ENCODE measurements around the gene HGF. TPM values are rescaled to one million over a fixed set of nuclear protein-coding genes. Genes with fewer than 3 reads are reported as not detected.
A peak's percentile ranks its signal among the peaks of the same experiment; 100 is the strongest.

HGF gene
- total RNA-seq, 1 experiment from 2014 or later, result 0.15 TPM

DNA sequence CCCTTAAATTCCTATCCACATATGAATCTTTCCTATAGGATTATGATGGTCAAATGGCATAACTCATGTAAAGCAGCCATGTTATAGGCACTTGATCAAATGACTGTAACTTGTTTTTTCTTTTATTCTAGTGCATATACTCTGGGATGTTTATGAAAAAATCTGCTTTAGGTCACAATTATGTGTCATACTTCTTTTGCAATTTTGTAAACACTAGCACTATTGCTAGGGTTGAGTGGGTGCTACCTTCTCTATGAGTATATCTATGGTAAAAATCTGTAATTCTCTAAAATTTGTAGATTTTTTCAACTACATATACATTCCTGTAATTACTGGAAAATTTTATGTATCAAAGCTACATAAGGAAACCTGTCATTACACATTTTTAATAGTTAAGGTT is 50.0 kb downstream of the HGF start:
- no peak overlapping the region for H3K4me2 ChIP-seq (ENCODE audit: low read length)
- no peaks in the 10 kb centered on the region for H4K20me1 ChIP-seq (ENCODE audit: low read length)
- no peaks in the 10 kb centered on the region for H3F3A ChIP-seq (ENCODE audit: low read length, unreplicated experiment)
- POLR2A ChIA-PET (ENCODE audit: unreplicated experiment), result no interaction called here
- no peaks in the 10 kb centered on the region for H3K27me3 ChIP-seq (ENCODE audit: low read length)
- H3K27ac ChIP-seq (ENCODE audit: low read length), result no peak overlapping the region
- no peaks in the 10 kb centered on the region for H3K9me3 ChIP-seq (ENCODE audit: low read length)
- TF ChIP-seq EZH2 (IDR thresholded peaks at IDR 0.05; ENCODE audit: low read length, unreplicated experiment) (no peak), EZH2phosphoT487 (IDR thresholded peaks at IDR 0.05; ENCODE audit: borderline replicate concordance, low read length) (no peak)
- TF ChIP-seq, protein P1, sequence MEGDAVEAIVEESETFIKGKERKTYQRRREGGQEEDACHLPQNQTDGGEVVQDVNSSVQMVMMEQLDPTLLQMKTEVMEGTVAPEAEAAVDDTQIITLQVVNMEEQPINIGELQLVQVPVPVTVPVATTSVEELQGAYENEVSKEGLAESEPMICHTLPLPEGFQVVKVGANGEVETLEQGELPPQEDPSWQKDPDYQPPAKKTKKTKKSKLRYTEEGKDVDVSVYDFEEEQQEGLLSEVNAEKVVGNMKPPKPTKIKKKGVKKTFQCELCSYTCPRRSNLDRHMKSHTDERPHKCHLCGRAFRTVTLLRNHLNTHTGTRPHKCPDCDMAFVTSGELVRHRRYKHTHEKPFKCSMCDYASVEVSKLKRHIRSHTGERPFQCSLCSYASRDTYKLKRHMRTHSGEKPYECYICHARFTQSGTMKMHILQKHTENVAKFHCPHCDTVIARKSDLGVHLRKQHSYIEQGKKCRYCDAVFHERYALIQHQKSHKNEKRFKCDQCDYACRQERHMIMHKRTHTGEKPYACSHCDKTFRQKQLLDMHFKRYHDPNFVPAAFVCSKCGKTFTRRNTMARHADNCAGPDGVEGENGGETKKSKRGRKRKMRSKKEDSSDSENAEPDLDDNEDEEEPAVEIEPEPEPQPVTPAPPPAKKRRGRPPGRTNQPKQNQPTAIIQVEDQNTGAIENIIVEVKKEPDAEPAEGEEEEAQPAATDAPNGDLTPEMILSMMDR (conservative IDR thresholded peaks at IDR 0.05; ENCODE audit: low read depth, low read length), result no peak
- no peak overlapping the region for H2AFZ ChIP-seq (ENCODE audit: low read length)
- peaks cover 23% of the 10 kb centered on the region for H3K4me1 ChIP-seq (ENCODE audit: insufficient read depth, low read length)
- no peak for DNase-seq
- intact Hi-C loops (cut with micrococcal nuclease), result loop anchor here (5.0 kb wide), 1 partner anchor 238 kb away; no protein-coding TSS in a partner anchor
- CTCF ChIA-PET, result no interaction called here
- no peaks in the 10 kb centered on the region for H3K79me2 ChIP-seq (ENCODE audit: low read length)
- H3K4me3 ChIP-seq (ENCODE audit: low read length), result no peak overlapping the region
- no peak for ATAC-seq
- no peaks in the 10 kb centered on the region for H3K9me2 ChIP-seq (replicated peaks; ENCODE audit: low read length)
- no TSS peak for BruUV-seq (replicated peaks)
- H3K36me3 ChIP-seq (ENCODE audit: low read depth, low read length), result no peaks in the 10 kb centered on the region
- H3K9ac ChIP-seq (ENCODE audit: low read length), result no peak overlapping the region

DNA sequence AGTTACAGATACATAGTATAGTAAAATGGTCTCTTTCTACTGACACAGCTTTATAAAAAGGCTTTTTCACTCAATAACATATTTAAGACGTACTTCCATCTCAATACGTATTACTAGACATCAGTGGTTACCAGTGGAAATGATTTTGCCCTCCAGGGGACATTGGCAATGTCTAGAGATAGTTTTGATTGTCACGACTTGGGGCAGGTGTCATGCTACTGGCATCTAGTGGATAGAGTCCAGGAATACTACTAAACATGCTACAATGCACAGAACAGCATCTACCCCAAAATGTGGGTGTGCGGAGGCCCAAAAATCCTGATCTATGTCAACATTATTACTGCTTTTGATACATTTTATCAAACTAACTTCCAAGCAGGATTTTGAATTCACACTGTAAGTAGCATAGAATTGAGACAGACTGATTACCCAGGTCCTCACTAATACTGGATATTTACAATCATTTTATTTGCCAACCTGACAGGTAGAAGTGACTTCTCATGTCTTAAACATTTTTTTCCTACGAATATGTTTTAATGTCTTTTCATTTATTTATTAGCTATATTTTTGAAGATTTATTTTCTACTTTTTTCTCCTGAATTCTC is 53.8 kb downstream of the HGF start:
- H3K9ac ChIP-seq (ENCODE audit: low read length), result peak overlapping the region; percentile 78
- ChIA-PET CTCF (interaction anchor here (0.7 to 3.2 kb wide), 3 partner anchors 54 to 215 kb away, joined by 3 to 39 read pairs (median 4); partner anchors contain the start of gene HGF), POLR2A (ENCODE audit: unreplicated experiment) (no interaction called here)
- no peaks in the 10 kb centered on the region for H3F3A ChIP-seq (ENCODE audit: low read length, unreplicated experiment)
- no peaks in the 10 kb centered on the region for H3K79me2 ChIP-seq (ENCODE audit: low read length)
- TF ChIP-seq EZH2 (IDR thresholded peaks at IDR 0.05; ENCODE audit: low read length, unreplicated experiment), result no peak
- TF ChIP-seq, protein P1 (conservative IDR thresholded peaks at IDR 0.05; ENCODE audit: low read depth, low read length), result peak; percentile 90
- peak overlapping the region; percentile 73 for H3K4me2 ChIP-seq (ENCODE audit: low read length)
- DNase-seq (peak; percentile 83), ATAC-seq (peak; percentile 99)
- intact Hi-C loops (cut with micrococcal nuclease), result loop anchor here (1.0 to 5.0 kb wide), 5 partner anchors 55 to 301 kb away; partner anchors contain the start of gene HGF
- no peaks in the 10 kb centered on the region for H4K20me1 ChIP-seq (ENCODE audit: low read length)
- BruUV-seq (replicated peaks), result no TSS peak
- no peaks in the 10 kb centered on the region for H3K9me3 ChIP-seq (ENCODE audit: low read length)
- H3K36me3 ChIP-seq (ENCODE audit: low read depth, low read length), result no peaks in the 10 kb centered on the region
- H3K9me2 ChIP-seq (replicated peaks; ENCODE audit: low read length), result no peaks in the 10 kb centered on the region
- peak overlapping the region; percentile 68 for H3K27ac ChIP-seq (ENCODE audit: low read length)
- H2AFZ ChIP-seq (ENCODE audit: low read length), result peak overlapping the region; percentile 78
- H3K4me3 ChIP-seq (ENCODE audit: low read length), result peak overlapping the region; percentile 39
- peaks cover 13% of the 10 kb centered on the region; the same call in 1 of the 2 replicates for H3K4me1 ChIP-seq (ENCODE audit: insufficient read depth, low read length)
- H3K27me3 ChIP-seq (ENCODE audit: low read length), result no peaks in the 10 kb centered on the region

DNA sequence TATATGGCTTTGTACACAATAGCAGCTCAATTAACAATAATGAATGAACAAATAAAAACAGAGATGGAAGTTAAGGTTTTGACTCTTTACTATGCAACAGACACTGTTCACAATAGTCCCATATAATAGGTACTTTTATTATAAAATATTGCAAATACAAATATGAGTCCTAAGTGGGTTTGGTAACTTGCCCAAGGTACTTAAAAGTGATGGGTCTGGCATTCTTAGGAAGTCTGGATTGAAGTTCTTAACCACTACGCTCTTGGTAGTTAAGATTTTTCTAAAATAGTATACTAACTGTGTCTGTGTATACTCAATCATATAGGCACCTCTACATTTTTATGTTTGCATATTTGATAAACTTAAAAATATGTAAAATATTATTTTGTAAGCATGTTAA is 55.5 kb downstream of the HGF start:
- BruUV-seq (replicated peaks), result no TSS peak
- no peak overlapping the region for H2AFZ ChIP-seq (ENCODE audit: low read length)
- POLR2A ChIA-PET (ENCODE audit: unreplicated experiment), result no interaction called here
- H4K20me1 ChIP-seq (ENCODE audit: low read length), result no peaks in the 10 kb centered on the region
- intact Hi-C loops (cut with micrococcal nuclease), result no loop called here
- no peaks in the 10 kb centered on the region for H3F3A ChIP-seq (ENCODE audit: low read length, unreplicated experiment)
- H3K4me1 ChIP-seq (ENCODE audit: insufficient read depth, low read length), result peaks cover 9% of the 10 kb centered on the region; the same call in 1 of the 2 replicates
- no peaks in the 10 kb centered on the region for H3K27me3 ChIP-seq (ENCODE audit: low read length)
- H3K4me3 ChIP-seq (ENCODE audit: low read length), result no peak overlapping the region
- no peaks in the 10 kb centered on the region for H3K9me3 ChIP-seq (ENCODE audit: low read length)
- DNase-seq (no peak), ATAC-seq (no peak)
- no peaks in the 10 kb centered on the region for H3K9me2 ChIP-seq (replicated peaks; ENCODE audit: low read length)
- CTCF ChIA-PET, result no interaction called here
- no peak overlapping the region for H3K27ac ChIP-seq (ENCODE audit: low read length)
- TF ChIP-seq EZH2 (IDR thresholded peaks at IDR 0.05; ENCODE audit: low read length, unreplicated experiment) (no peak), EZH2phosphoT487 (IDR thresholded peaks at IDR 0.05; ENCODE audit: borderline replicate concordance, low read length) (no peak)
- TF ChIP-seq, protein P1 (conservative IDR thresholded peaks at IDR 0.05; ENCODE audit: low read depth, low read length), result no peak
- H3K36me3 ChIP-seq (ENCODE audit: low read depth, low read length), result no peaks in the 10 kb centered on the region
- peak overlapping the region; percentile 29; the same call in 1 of the 2 replicates for H3K9ac ChIP-seq (ENCODE audit: low read length)
- H3K4me2 ChIP-seq (ENCODE audit: low read length), result no peak overlapping the region
- no peaks in the 10 kb centered on the region for H3K79me2 ChIP-seq (ENCODE audit: low read length)
